Fibroblast of lung (primary cell): Measurements from ENCODE around the gene UPK1B. TPM values are rescaled to one million over a fixed set of nuclear protein-coding genes. Genes with fewer than 3 reads are reported as not detected.
A peak's percentile ranks its signal among the peaks of the same experiment; 100 is the strongest.

Experiments used
- DNase-seq, 2 donors: peaks; one replicate each; pipeline versions ENCODE4 v3.0.0 to v3.0.0-alpha.2; 2010; ENCODE audit warnings: low read depth in 2 of 2
- H2AFZ ChIP-seq: 2 replicates; pipeline ENCODE4 v1.5.1; 2012; ENCODE audit warnings: low read length, control low read depth, inconsistent platforms
- H3K27ac ChIP-seq: 2 replicates; pipeline ENCODE4 v1.5.1; 2011; ENCODE audit warnings: low read length, control low read depth; ENCODE audit not compliant: insufficient read depth
- H3K27me3 ChIP-seq: 2 replicates; pipeline ENCODE4 v1.5.1; 2011; ENCODE audit warnings: mild to moderate bottlenecking, low read length; ENCODE audit not compliant: control insufficient read depth, insufficient read depth
- H3K36me3 ChIP-seq: 2 replicates; pipeline ENCODE4 v1.5.1; 2011; ENCODE audit warnings: low read length; ENCODE audit not compliant: control insufficient read depth, insufficient read depth
- H3K4me1 ChIP-seq: 2 replicates; pipeline ENCODE4 v1.5.1; 2011; ENCODE audit warnings: low read length; ENCODE audit not compliant: control insufficient read depth, insufficient read depth; ENCODE audit errors: extremely low read depth
- H3K4me2 ChIP-seq: 2 replicates; pipeline ENCODE4 v1.5.1; 2011; ENCODE audit warnings: low read length, control low read depth; ENCODE audit not compliant: insufficient read depth; ENCODE audit errors: extremely low read depth
- H3K4me3 ChIP-seq, 4 experiments: fragments of 200-600 bp in 1 of 4; sonication (generic) in 1 of 4; replicated peaks in 1 of 4; 2 replicates each; pipeline ENCODE4 v1.5.1; 2011 to 2016; ENCODE audit warnings: low read length in 4 of 4, low read depth in 3 of 4, mild to moderate bottlenecking in 3 of 4, control low read depth in 2 of 4, inconsistent platforms in 1 of 4, mixed read lengths in 1 of 4; ENCODE audit not compliant: insufficient read depth in 1 of 4; ENCODE audit errors: control extremely low read depth in 1 of 4
- H3K79me2 ChIP-seq: 2 replicates; pipeline ENCODE4 v1.5.1; 2012; ENCODE audit warnings: mild to moderate bottlenecking, low read length, inconsistent platforms; ENCODE audit not compliant: control insufficient read depth, insufficient read depth
- H3K9ac ChIP-seq: 2 replicates; pipeline ENCODE4 v1.5.1; 2011; ENCODE audit warnings: mild to moderate bottlenecking, low read length, control low read depth; ENCODE audit not compliant: insufficient read depth
- H3K9me3 ChIP-seq: 2 replicates; pipeline ENCODE4 v1.5.1; 2012; ENCODE audit warnings: low read depth, low read length; ENCODE audit not compliant: control insufficient read depth, insufficient read depth
- H4K20me1 ChIP-seq: 2 replicates; pipeline ENCODE4 v1.5.1; 2011; ENCODE audit warnings: low read length; ENCODE audit not compliant: control insufficient read depth, insufficient read depth; ENCODE audit errors: extremely low read depth
- EZH2 ChIP-seq: IDR thresholded peaks from 2 replicates; pipeline ENCODE4 v1.5.1; 2012; ENCODE audit warnings: low read length, control low read depth, mild to moderate bottlenecking; ENCODE audit errors: missing control alignments
- polyA plus RNA-seq, 2 donors: library from polyadenylated mRNA; depleted of rRNA in 1 of 2; stranded (reverse) in 1 of 2; unstranded in 1 of 2; fragments of >200 nt; gene quantifications; 2 replicates each; pipeline ENCODE4 v1.2.1, GENCODE V29; 2011 to 2012; ENCODE audit warnings: missing spikeins in 1 of 2
- total RNA-seq: library from RNA; depleted of rRNA; stranded (reverse); fragments of >200 nt; gene quantifications from 2 replicates; pipeline ENCODE4 v1.2.1, GENCODE V29; 2014
- TF ChIP-seq, protein P1 (sequence below), 2 donors: IDR thresholded peaks in 1 of 2; conservative IDR thresholded peaks in 1 of 2; 1 replicate in 1 of 2; 2 replicates in 1 of 2; pipeline ENCODE4 v1.5.1; 2011 to 2012; ENCODE audit warnings: low read length in 2 of 2, control low read depth in 1 of 2, inconsistent platforms in 1 of 2, low read depth in 1 of 2, mild to moderate bottlenecking in 1 of 2

The UPK1B gene
- total and polyA plus RNA-seq, 2 donors (not counting 1 experiment from before 2014, with no cell fraction given), result not detected

DNA sequence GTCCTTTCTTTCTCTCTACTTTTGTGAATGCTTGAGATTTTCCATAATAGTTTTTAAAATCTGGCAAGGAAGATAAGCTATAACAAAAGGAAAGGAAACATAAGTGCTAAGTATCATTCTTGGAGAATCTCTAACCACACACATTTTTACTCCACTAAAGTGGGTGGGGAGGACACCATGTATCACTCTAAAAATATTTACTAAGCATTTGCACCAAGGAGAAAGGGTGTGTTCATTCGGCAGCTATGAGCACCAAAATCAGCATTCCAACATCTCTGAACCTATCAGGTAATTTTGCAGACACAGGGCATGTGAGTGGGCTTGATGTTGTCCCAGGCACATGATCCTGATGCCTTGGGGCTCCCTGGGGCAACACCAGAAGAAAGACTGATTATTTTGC lies 61.8 kb downstream of the UPK1B start:
- H3K4me3 ChIP-seq, result no peak overlapping the region
- H3K27ac ChIP-seq, result no peak overlapping the region
- H4K20me1 ChIP-seq, result no peaks in the 10 kb centered on the region
- peaks cover 4% of the 10 kb centered on the region for H3K36me3 ChIP-seq
- H3K4me1 ChIP-seq, result peaks cover 4% of the 10 kb centered on the region
- no peak overlapping the region for H2AFZ ChIP-seq
- H3K79me2 ChIP-seq, result peaks cover 5% of the 10 kb centered on the region
- no peak overlapping the region for H3K4me2 ChIP-seq
- no peaks in the 10 kb centered on the region for H3K9me3 ChIP-seq
- TF ChIP-seq, protein P1, sequence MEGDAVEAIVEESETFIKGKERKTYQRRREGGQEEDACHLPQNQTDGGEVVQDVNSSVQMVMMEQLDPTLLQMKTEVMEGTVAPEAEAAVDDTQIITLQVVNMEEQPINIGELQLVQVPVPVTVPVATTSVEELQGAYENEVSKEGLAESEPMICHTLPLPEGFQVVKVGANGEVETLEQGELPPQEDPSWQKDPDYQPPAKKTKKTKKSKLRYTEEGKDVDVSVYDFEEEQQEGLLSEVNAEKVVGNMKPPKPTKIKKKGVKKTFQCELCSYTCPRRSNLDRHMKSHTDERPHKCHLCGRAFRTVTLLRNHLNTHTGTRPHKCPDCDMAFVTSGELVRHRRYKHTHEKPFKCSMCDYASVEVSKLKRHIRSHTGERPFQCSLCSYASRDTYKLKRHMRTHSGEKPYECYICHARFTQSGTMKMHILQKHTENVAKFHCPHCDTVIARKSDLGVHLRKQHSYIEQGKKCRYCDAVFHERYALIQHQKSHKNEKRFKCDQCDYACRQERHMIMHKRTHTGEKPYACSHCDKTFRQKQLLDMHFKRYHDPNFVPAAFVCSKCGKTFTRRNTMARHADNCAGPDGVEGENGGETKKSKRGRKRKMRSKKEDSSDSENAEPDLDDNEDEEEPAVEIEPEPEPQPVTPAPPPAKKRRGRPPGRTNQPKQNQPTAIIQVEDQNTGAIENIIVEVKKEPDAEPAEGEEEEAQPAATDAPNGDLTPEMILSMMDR (conservative IDR thresholded peaks at IDR 0.05 in 1 of 2, IDR thresholded peaks at IDR 0.05 in 1 of 2; ENCODE audit: low read depth in 1 of 2, low read length in 2 of 2), result no peak
- no peak for TF ChIP-seq EZH2
- DNase-seq, result peak in 1 of 2 donors; percentile 91
- no peaks in the 10 kb centered on the region for H3K27me3 ChIP-seq
- no peak overlapping the region for H3K9ac ChIP-seq

DNA sequence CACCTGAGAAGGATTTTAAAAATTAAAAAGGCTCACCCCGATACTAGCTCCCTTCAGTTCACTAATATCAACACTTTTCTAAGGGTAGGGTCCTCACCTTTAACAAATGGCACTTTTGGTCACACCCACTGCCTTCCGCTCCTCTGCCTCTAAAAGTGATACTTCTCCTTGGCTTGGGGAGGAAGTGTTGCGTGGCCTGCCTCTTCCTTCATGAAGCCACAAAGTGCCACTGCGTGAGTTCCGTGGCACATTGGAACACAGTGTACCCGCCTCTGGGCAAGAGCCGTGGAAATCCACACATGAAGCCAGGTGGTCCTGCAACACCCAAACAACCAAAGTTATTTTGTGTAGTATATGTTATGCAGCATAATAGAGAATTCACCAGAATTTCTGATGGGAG lies 63.4 kb downstream of the UPK1B start:
- no peak overlapping the region for H2AFZ ChIP-seq
- no peaks in the 10 kb centered on the region for H3K9me3 ChIP-seq
- H3K27me3 ChIP-seq, result no peaks in the 10 kb centered on the region
- no peaks in the 10 kb centered on the region for H4K20me1 ChIP-seq
- peaks cover 6% of the 10 kb centered on the region for H3K4me1 ChIP-seq
- H3K36me3 ChIP-seq, result peaks cover 4% of the 10 kb centered on the region
- no peak overlapping the region for H3K9ac ChIP-seq
- no peak overlapping the region for H3K27ac ChIP-seq
- H3K4me3 ChIP-seq, result no peak overlapping the region
- H3K4me2 ChIP-seq, result no peak overlapping the region
- no peak for DNase-seq
- TF ChIP-seq, protein P1 (conservative IDR thresholded peaks at IDR 0.05 in 1 of 2, IDR thresholded peaks at IDR 0.05 in 1 of 2; ENCODE audit: low read depth in 1 of 2, low read length in 2 of 2), result no peak
- peaks cover 7% of the 10 kb centered on the region for H3K79me2 ChIP-seq

DNA sequence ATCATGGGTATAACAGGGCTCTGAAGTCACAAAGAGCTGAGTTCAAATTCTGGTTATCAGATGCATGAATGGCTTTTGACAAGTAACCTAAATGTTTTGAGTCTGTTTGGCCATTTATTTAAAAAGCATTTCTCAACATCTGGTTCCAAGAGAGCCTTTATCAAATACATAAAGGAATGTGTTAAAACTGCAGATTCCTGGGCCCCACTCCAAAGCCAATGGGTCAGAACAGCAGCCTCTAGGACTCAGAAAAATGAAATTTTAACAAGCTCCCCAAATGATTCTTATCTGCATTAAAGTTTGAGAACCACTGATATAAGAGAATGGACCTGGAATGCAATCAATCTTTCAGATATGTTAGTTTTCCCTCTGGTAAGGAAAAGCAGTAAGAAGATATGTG lies 63.9 kb downstream of the UPK1B start:
- H3K4me2 ChIP-seq, result no peak overlapping the region
- H3K27ac ChIP-seq, result no peak overlapping the region
- no peaks in the 10 kb centered on the region for H3K27me3 ChIP-seq
- H3K4me3 ChIP-seq, result no peak overlapping the region
- H4K20me1 ChIP-seq, result no peaks in the 10 kb centered on the region
- peaks cover 3% of the 10 kb centered on the region for H3K36me3 ChIP-seq
- DNase-seq, result peak in 1 of 2 donors; percentile 63
- no peaks in the 10 kb centered on the region for H3K9me3 ChIP-seq
- H3K79me2 ChIP-seq, result peaks cover 7% of the 10 kb centered on the region
- no peak overlapping the region for H2AFZ ChIP-seq
- no peak for TF ChIP-seq EZH2
- TF ChIP-seq, protein P1 (conservative IDR thresholded peaks at IDR 0.05 in 1 of 2, IDR thresholded peaks at IDR 0.05 in 1 of 2; ENCODE audit: low read depth in 1 of 2, low read length in 2 of 2), result no peak
- H3K4me1 ChIP-seq, result peaks cover 6% of the 10 kb centered on the region
- H3K9ac ChIP-seq, result no peak overlapping the region
